A549 (cell line): ENCODE measurements around the gene ANKS4B. TPM values are rescaled to one million over a fixed set of nuclear protein-coding genes. Genes with fewer than 3 reads are reported as not detected.

Source experiments
- ATAC-seq, 2 experiments: fragments of 200-7000 bp in 1 of 2; fragments of >200 bp in 1 of 2; cut with Nextera tagmentation in 1 of 2; cut with Tn5 transposase in 1 of 2; 3 replicates each; pipeline versions ENCODE4 v1.8.0 to v1.9.1; 2018 to 2020; ENCODE audit warnings: mild to moderate bottlenecking in 1 of 2, moderate library complexity in 1 of 2
- CTCF ChIA-PET: fragments of 300-600 bp; sonication (Branson Sonifier 250); formaldehyde crosslinking; extraction: SDS; loops from one replicate; lab custom pipeline; 2021; ENCODE audit warnings: antibody characterized with exemption, inconsistent platforms; lab: Yijun Ruan, JAX
- POLR2A ChIA-PET: fragments of 350-600 bp; formaldehyde crosslinking; extraction: SDS; loops from one replicate; lab custom pipeline; 2021; ENCODE audit warnings: antibody characterized with exemption, inconsistent platforms; lab: Yijun Ruan, JAX
- DNase-seq, 2 experiments: peaks; one replicate each; pipeline versions ENCODE4 v3.0.0 to v3.0.0-alpha.2; 2011 to 2016; ENCODE audit warnings: low read depth in 1 of 2, low spot score in 1 of 2
- FAIRE-seq: peaks from 2 replicates; lab custom pipeline; 2011; peaks lifted over from hg19 to GRCh38; lab: Jason Lieb, UNC
- H3K27ac ChIP-seq, 2 experiments: fragments of >200 bp; sonication (Bioruptor Twin); formaldehyde crosslinking; 3 replicates each; pipeline ENCODE4 v1.5.1; 2016 to 2017
- H3K4me1 ChIP-seq: fragments of >200 bp; sonication (Bioruptor Twin); formaldehyde crosslinking; 3 replicates; pipeline ENCODE4 v1.6.1; 2016
- H3K4me2 ChIP-seq: fragments of >200 bp; sonication (Bioruptor Twin); formaldehyde crosslinking; 3 replicates; pipeline ENCODE4 v1.6.1; 2016
- H3K4me3 ChIP-seq: fragments of >200 bp; sonication (Bioruptor Twin); formaldehyde crosslinking; 3 replicates; pipeline ENCODE4 v1.5.1; 2016
- H3K9me3 ChIP-seq: fragments of >200 bp; sonication (Bioruptor Twin); formaldehyde crosslinking; 3 replicates; pipeline ENCODE4 v1.6.1; 2016
- EP300 ChIP-seq, 2 experiments: fragments of >200 bp; sonication (Bioruptor Twin); formaldehyde crosslinking; IDR thresholded peaks; 2 replicates in 1 of 2; 3 replicates in 1 of 2; pipeline ENCODE4 v1.6.1; 2016 to 2017
- ESRRA ChIP-seq: fragments of 150-350 bp; IDR thresholded peaks from 2 replicates; pipeline ENCODE4 v1.6.1; 2014; ENCODE audit warnings: mild to moderate bottlenecking, low read length, borderline replicate concordance
- FOSB ChIP-seq: fragments of 250-450 bp; sonication (Bioruptor Pico); IDR thresholded peaks from 2 replicates; pipeline ENCODE4 v1.5.0; 2020; ENCODE audit warnings: mild to moderate bottlenecking, moderate library complexity
- FOXS1 ChIP-seq: fragments of 250-450 bp; sonication (Bioruptor Pico); IDR thresholded peaks from 2 replicates; pipeline ENCODE4 v1.5.0; 2020; ENCODE audit warnings: mild to moderate bottlenecking, moderate library complexity
- HMGXB4 ChIP-seq: fragments of 250-450 bp; sonication (Bioruptor Pico); IDR thresholded peaks from 2 replicates; pipeline ENCODE4 v1.5.0; 2021; ENCODE audit warnings: mild to moderate bottlenecking, moderate library complexity, borderline replicate concordance
- HOXB13 ChIP-seq: fragments of 250-450 bp; sonication (Bioruptor Pico); IDR thresholded peaks from 2 replicates; pipeline ENCODE4 v1.5.0; 2020; ENCODE audit warnings: low read depth, mild to moderate bottlenecking, moderate library complexity
- HOXB5 ChIP-seq: fragments of 250-450 bp; sonication (Bioruptor Pico); IDR thresholded peaks from 2 replicates; pipeline ENCODE4 v1.5.0; 2020; ENCODE audit warnings: mild to moderate bottlenecking, moderate library complexity
- KDM5A ChIP-seq: fragments of 200-600 bp; sonication (generic); IDR thresholded peaks from 2 replicates; pipeline ENCODE4 v1.6.1; 2016; ENCODE audit warnings: antibody characterized with exemption, mild to moderate bottlenecking
- PBX3 ChIP-seq: IDR thresholded peaks from 2 replicates; pipeline ENCODE4 v1.6.1; 2012
- PHF8 ChIP-seq: fragments of 200-600 bp; sonication (generic); IDR thresholded peaks from 2 replicates; pipeline ENCODE4 v1.6.1; 2016; ENCODE audit warnings: low read depth, mild to moderate bottlenecking, antibody characterized with exemption, moderate library complexity, borderline replicate concordance
- RARB ChIP-seq: fragments of 250-450 bp; sonication (Bioruptor Pico); IDR thresholded peaks from 2 replicates; pipeline ENCODE4 v1.8.0; 2021; ENCODE audit warnings: mild to moderate bottlenecking, moderate library complexity
- RCOR1 ChIP-seq: fragments of 150-350 bp; IDR thresholded peaks from 2 replicates; pipeline ENCODE4 v1.6.1; 2014; ENCODE audit warnings: antibody characterized with exemption, low read length, low read depth
- SMC3 ChIP-seq: fragments of >200 bp; sonication (Bioruptor Twin); formaldehyde crosslinking; IDR thresholded peaks from 3 replicates; pipeline ENCODE4 v1.6.1; 2018; ENCODE audit warnings: inconsistent platforms
- ZC3H11A ChIP-seq: fragments of 450-650 bp; IDR thresholded peaks from 2 replicates; pipeline ENCODE4 v1.6.1; 2014; ENCODE audit warnings: antibody characterized with exemption, mild to moderate bottlenecking
- ZSCAN20 ChIP-seq: fragments of 250-450 bp; sonication (Bioruptor Pico); IDR thresholded peaks from 2 replicates; pipeline ENCODE4 v1.8.0; 2022; ENCODE audit warnings: mild to moderate bottlenecking, moderate library complexity
- WGBS: methylation state at CpG from one replicate; pipeline ENCODE4 v1.1.6; 2017; ENCODE audit errors: missing lambda C conversion rate; 5-methylcytosine and 5-hydroxymethylcytosine counted together
- polyA plus RNA-seq, 4 experiments: library from polyadenylated mRNA; depleted of rRNA in 3 of 4; stranded (reverse); fragments of >200 nt; fragmentation: RNase III in 1 of 4; extraction: RNeasy Plus Mini Kit Qiagen cat#74134 plus additional on column Dnase treatment in 1 of 4; gene quantifications; 2 replicates in 3 of 4; 3 replicates in 1 of 4; pipeline ENCODE4 v1.2.3, GENCODE V29; 2011 to 2017
- TF ChIP-seq, protein P1 (sequence below): IDR thresholded peaks from 2 replicates; pipeline ENCODE4 v1.6.1; 2012
- TF ChIP-seq, protein P2 (sequence below): fragments of 450-650 bp; IDR thresholded peaks from 2 replicates; pipeline ENCODE4 v1.6.1; 2014; ENCODE audit warnings: antibody characterized with exemption

The ANKS4B gene
- polyA plus RNA-seq, 2 of the 4 experiments (the other 2 are of a cell fraction): 0.27 to 1.8 TPM

GRCh38 chr16:21262779-21263639, 29.5 kb downstream of the ANKS4B start:
- POLR2A ChIA-PET: no interaction called here
- no peak for TF ChIP-seq ZC3H11A

DNA sequence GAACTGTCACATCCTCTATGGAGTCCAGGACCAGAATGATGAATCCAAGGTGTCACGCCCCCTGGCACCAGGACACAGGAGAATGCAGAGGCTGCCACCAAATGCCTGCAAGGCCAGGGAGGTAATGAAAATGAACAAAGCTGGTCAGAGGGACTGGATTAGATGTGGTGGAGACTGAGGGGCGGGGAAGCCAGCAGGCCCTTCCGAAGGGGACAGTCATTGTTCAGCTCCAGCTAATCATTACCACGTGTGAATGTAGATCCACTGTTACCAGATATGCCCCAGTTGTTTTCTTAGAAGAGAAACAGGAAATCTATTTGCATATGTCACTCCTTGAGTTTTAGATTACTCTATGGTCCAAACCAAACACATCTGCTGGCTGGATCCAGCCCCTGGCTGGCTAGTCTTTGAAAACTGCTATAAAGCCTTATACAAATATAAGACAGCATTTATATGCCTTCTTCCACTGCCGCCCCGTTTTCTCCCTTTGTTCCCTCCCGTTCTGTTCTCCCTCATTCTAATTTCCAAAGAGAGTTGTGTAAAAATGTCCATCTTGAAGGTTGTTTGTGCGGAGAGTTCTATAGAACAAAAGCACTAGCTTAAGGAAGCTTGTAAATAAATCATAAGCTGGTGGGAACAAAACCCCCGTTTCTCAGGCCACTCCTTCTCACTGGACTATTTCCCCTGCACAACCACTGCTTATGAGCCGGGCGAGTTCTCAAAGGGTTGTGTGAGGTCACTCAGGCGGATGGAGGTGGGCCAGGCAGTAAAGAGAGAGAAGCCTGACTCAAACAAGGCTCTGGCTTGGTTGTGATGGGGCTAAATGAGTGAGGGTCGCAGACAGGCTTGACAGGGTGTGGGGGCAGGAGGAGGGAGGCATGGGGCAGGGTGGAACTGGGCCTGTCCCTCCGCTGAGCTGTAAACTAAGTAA, 30.4 kb downstream of the ANKS4B start:
- peaks cover 42% of the 10 kb centered on the region for H3K4me1 ChIP-seq
- no peak for FAIRE-seq
- peak overlapping the region; percentile 4 to 56; a peak in 3 of 6 replicates for H3K27ac ChIP-seq
- no peaks in the 10 kb centered on the region for H3K9me3 ChIP-seq
- peak overlapping the region; percentile 38; the same call in 2 of the 3 replicates for H3K4me2 ChIP-seq
- DNase-seq: peak; percentile 14 to 30
- ChIA-PET POLR2A (no interaction called here), CTCF (interaction anchor here (1.2 to 4.9 kb wide), 4 partner anchors 14 to 75 kb away, joined by 3 to 54 read pairs (median 6); partner anchors contain the start of gene CRYM)
- WGBS: 71% methylated on average over 14 of the region's 14 CpGs
- no peak for TF ChIP-seq PBX3
- TF ChIP-seq, protein P1, sequence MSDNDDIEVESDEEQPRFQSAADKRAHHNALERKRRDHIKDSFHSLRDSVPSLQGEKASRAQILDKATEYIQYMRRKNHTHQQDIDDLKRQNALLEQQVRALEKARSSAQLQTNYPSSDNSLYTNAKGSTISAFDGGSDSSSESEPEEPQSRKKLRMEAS: 0 out of 2 replicates have a peak, but pooled peaks have one; percentile 15
- no peak; a peak in 1 of 6 replicates for ATAC-seq
- no peak overlapping the region for H3K4me3 ChIP-seq

More at GRCh38 chr16:21262779-21263639, 29.5 kb downstream of the ANKS4B start:
- FAIRE-seq (no peak), ATAC-seq (no peak), DNase-seq (no peak)
- CTCF ChIA-PET: interaction anchor here (2.0 to 4.9 kb wide), 2 partner anchors 15 to 38 kb away, joined by 7 to 54 read pairs; partner anchors contain the start of gene CRYM
- Histone ChIP-seq H3K9me3 (no peaks in the 10 kb centered on the region), H3K27ac (peak overlapping the region in 1 of 2 experiments; percentile 89; a peak in 3 of 6 replicates), H3K4me2 (no peak overlapping the region), H3K4me3 (no peak overlapping the region), H3K4me1 (peaks cover 42% of the 10 kb centered on the region)
- WGBS: 90% methylated on average over 12 of the region's 12 CpGs

DNA sequence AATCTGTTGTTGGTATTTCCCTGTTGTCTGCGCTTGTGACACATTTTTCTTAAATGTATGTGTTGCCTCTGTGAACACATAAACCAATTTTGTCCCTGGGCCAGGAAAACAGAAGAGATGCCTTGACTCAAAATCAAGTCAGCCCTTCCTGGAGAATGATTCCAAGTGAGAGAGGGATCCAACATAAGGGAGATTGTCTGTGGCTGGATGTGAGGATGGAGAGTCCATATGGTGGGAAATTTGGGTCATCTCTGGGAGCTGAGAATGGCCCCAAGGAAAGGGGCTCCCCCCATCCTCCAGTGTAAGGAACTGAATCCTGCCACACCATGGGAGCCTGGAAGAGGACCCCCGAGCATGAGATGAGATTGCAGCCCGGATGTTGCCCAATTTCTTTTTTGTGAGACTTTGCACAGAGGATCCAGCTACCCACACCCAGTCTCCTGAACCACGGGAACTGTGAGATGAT, 31.1 kb downstream of the ANKS4B start:
- Histone ChIP-seq H3K4me2 (no peak overlapping the region), H3K27ac (peak overlapping the region in 1 of 2 experiments; percentile 56; a peak in 3 of 6 replicates), H3K4me3 (no peak overlapping the region), H3K4me1 (peaks cover 39% of the 10 kb centered on the region), H3K9me3 (no peaks in the 10 kb centered on the region)
- ChIA-PET POLR2A (no interaction called here), CTCF (interaction anchor here (1.2 to 4.9 kb wide), 6 partner anchors 11 to 108 kb away, joined by 3 to 54 read pairs (median 5); partner anchors contain the start of gene CRYM)
- DNase-seq (no peak), FAIRE-seq (no peak), ATAC-seq (no peak)
- 93% methylated on average over 4 of the region's 4 CpGs for WGBS
- no peak for TF ChIP-seq ESRRA
- TF ChIP-seq RCOR1: no peak
- TF ChIP-seq KDM5A: no peak
- TF ChIP-seq FOXS1 (CRISPR knock-in tag): no peak
- TF ChIP-seq HOXB13: no peak
- TF ChIP-seq ZC3H11A: no peak
- TF ChIP-seq ZSCAN20 (CRISPR knock-in tag): no peak
- TF ChIP-seq SMC3: no peak
- TF ChIP-seq EP300 (IDR thresholded peaks at IDR 0.05): no peak
- TF ChIP-seq, all 56 proteins: peak for 0

GRCh38 chr16:21265104-21265837, 31.8 kb downstream of the ANKS4B start:
- 86% methylated on average over 9 of the region's 9 CpGs for WGBS
- Histone ChIP-seq H3K9me3 (no peaks in the 10 kb centered on the region), H3K27ac (peak overlapping the region in 1 of 2 experiments; percentile 8; a peak in 2 of 6 replicates), H3K4me1 (peaks cover 32% of the 10 kb centered on the region), H3K4me3 (no peak overlapping the region), H3K4me2 (no peak overlapping the region)
- FAIRE-seq: no peak
- TF ChIP-seq PHF8 (no peak), FOSB (CRISPR knock-in tag) (no peak), RARB (CRISPR knock-in tag) (no peak), HMGXB4 (no peak), HOXB5 (CRISPR knock-in tag) (no peak)
- TF ChIP-seq, protein P2, sequence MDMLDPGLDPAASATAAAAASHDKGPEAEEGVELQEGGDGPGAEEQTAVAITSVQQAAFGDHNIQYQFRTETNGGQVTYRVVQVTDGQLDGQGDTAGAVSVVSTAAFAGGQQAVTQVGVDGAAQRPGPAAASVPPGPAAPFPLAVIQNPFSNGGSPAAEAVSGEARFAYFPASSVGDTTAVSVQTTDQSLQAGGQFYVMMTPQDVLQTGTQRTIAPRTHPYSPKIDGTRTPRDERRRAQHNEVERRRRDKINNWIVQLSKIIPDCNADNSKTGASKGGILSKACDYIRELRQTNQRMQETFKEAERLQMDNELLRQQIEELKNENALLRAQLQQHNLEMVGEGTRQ: no peak
- CTCF ChIA-PET: interaction anchor here (1.4 to 4.9 kb wide), 6 partner anchors 12 to 108 kb away, joined by 4 to 54 read pairs (median 6); partner anchors contain the start of gene CRYM
- POLR2A ChIA-PET: no interaction called here
- DNase-seq: no peak
- no peak for ATAC-seq
